Fibroblast of skin of back (primary cell): ENCODE measurements around the gene RAD51B.

Source experiments
- DNase-seq: peaks from one replicate; pipeline ENCODE4 v3.0.0-alpha.2; 2013

Gene RAD51B

GRCh38 chr14:68541178-68541896 lies 721.8 kb downstream of the RAD51B start:
- DNase-seq: no peak

DNA sequence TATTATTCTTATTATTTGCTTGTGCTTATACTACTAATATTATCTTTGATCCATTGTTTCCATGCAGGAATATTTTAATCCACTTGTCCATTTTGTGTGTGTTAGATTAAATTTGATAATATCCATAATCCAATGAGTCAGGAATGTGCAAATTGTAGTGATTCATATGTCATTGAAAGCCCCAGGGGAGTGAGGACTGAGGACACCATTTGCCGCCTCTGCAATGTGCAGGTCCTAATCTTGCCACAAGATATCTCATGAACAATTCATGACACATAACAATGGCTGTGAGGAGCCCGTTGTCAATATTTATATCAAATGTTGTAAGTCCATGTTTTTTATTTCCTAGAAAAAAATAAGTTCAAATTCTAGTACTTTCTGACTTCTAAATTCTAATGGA lies 722.8 kb downstream of the RAD51B start:
- DNase-seq: no peak

DNA sequence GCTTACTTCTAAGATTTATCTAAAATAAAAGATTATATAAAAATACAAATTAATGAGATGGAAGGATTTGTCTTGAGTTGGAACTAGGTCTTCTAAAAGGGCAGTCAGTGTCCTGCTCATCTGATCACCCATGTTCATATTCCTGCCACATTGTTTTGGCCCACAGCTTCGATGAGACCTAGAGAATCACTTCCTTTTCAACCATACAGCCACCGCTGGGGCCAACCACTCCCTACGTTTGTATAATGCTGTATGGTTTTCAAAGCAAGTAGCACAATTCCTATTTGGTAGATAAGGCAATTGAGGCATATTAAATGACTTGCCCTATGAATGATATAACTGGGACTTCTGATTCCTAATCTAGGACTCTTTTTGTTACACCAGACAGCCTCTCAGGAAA lies 723.9 kb downstream of the RAD51B start:
- DNase-seq: no peak

- DNase-seq: peak; percentile 85
Observed at GRCh38 chr14:68544081-68544892, 724.7 kb downstream of the RAD51B start.

DNA sequence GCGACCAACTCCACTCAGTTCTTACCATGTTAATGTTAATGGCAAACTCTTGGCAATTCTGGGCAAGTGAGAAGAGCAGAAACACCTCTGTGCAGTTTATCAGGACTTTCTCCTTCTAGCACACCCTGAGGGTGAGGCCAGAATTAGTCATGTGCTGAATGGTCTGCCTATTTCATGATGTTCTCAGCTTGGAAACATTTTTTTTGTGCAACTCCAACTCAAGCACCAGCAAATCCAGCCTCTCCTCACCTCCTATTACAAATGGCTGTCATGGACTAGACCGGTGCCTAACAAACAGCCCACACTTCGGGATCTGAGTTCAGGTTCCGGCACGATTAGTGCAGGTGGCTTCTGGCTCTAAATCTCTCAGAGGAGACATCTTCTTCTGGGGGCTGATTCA lies 727.3 kb downstream of the RAD51B start:
- DNase-seq: peak; percentile 72

GRCh38 chr14:68547305-68548193 lies 728.0 kb downstream of the RAD51B start:
- peak; percentile 93 for DNase-seq

GRCh38 chr14:68548194-68549076 lies 728.9 kb downstream of the RAD51B start:
- peak; percentile 91 for DNase-seq

DNA sequence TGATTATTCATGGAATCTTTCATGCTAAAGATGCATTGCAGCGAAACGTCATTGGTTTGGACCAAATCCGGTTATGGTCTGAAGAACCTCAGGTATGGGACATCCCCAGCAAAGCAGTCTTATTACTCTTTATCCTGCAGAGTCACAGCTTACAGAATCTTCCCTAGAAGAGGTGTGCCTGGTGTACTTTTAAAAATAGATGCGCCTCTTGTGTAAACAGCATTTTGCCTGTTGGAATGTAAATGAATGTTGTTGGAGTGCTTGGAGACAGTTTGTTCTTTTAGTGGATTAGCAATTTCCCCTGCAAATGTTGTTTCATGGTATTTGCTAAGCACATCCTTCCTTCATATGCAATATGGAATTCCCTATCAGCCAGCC lies 730.7 kb downstream of the RAD51B start:
- no peak for DNase-seq

DNA sequence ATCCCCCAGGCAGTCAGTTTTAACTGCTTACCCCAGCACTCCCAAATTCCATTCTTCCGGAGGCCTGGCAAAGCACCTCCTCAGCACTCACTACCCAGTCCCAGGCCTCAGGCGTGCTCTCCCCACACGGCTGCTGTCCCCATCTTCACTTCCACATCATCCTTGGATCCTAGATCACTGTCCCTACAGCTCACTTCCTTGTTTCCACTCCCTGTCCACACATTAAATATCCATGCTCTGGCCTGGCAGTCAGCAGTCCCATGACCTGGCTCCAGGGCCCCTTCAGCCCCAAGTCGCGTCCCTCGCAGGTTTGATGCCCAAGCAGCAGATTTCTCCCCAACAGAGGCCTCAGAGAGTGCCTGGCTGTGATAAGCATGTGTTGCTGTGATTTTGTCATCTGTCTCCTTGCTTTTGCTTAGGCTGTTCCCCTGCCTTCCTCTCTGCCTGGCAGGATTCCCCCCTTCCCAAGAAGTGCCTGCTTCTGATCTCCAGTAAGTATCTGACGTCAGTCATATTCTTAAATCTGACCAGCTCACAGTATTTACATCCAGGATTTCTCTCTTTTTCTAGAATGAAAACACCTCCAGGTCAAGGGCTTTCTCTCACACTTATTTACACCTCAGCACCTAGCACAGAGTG lies 731.6 kb downstream of the RAD51B start:
- no peak for DNase-seq

GRCh38 chr14:68552075-68552474 lies 732.5 kb downstream of the RAD51B start:
- DNase-seq: no peak

DNA sequence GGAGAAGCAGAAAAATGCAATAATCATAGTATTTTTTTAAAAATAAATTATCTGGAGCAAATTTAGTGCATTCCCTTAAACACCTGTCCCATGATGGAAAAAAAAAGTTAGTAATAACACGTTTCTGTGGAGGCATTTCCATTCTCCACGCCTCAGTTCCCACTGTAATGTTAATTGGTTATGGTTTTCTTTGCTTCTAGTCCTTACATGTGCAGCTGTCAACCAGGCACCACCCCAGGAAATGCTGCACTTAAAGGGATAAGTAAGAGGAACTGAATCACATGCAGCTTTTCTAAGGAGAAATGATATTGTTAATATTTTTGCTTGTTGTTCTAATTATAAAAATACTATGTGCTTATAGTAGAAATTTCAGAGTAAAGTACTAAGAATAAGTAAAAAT lies 733.0 kb downstream of the RAD51B start:
- no peak for DNase-seq

DNA sequence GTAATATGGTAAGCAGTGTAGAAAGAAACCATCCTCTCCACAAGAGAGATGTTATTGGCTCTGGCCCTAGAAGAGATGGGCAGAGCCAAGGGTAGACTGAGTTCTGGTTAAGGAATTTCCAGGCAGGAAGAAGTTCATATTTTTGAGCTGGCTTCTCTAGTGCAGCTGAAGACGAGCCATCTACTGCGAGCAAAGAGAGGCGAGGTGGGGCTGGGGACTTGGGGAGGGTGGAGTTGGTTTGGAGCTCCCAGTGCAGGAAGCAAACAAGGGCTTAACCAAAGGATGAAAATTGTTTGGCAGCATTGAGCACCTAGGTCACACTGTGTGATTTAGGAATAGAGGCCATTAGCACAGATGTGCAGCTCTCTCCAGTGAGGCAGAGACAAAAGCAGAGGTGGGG lies 733.7 kb downstream of the RAD51B start:
- DNase-seq: no peak

- DNase-seq: no peak
Observed at GRCh38 chr14:68554231-68554630, 734.7 kb downstream of the RAD51B start.

- DNase-seq: no peak
Observed at GRCh38 chr14:68556253-68556652, 736.7 kb downstream of the RAD51B start.

- DNase-seq: no peak
Observed at GRCh38 chr14:68557648-68558047, 738.1 kb downstream of the RAD51B start.

DNA sequence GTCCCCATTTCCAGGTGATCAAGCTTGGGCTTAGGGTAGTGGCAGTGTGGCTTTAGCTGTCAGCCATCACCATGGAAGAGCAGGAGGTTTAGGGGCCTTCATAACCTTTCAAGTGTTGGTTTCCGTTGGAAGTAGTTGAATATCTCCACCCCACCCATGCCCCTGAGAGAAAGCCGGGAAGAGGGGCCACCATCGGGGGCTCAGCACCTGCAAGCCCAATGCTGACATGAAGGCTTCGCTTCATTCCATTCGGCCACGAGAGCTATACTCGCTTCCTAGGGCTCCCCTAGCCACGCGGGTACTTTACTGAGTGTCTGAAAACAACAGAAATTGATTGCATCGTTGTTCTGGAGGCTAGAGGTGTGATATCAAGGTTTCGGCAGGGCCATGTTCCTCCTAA lies 738.5 kb downstream of the RAD51B start:
- no peak for DNase-seq

- DNase-seq: no peak
Observed at GRCh38 chr14:68559949-68560348, 740.4 kb downstream of the RAD51B start.

GRCh38 chr14:68561531-68562007 lies 742.0 kb downstream of the RAD51B start:
- DNase-seq: no peak

- no peak for DNase-seq
Observed at GRCh38 chr14:68562911-68563250, 743.3 kb downstream of the RAD51B start.

DNA sequence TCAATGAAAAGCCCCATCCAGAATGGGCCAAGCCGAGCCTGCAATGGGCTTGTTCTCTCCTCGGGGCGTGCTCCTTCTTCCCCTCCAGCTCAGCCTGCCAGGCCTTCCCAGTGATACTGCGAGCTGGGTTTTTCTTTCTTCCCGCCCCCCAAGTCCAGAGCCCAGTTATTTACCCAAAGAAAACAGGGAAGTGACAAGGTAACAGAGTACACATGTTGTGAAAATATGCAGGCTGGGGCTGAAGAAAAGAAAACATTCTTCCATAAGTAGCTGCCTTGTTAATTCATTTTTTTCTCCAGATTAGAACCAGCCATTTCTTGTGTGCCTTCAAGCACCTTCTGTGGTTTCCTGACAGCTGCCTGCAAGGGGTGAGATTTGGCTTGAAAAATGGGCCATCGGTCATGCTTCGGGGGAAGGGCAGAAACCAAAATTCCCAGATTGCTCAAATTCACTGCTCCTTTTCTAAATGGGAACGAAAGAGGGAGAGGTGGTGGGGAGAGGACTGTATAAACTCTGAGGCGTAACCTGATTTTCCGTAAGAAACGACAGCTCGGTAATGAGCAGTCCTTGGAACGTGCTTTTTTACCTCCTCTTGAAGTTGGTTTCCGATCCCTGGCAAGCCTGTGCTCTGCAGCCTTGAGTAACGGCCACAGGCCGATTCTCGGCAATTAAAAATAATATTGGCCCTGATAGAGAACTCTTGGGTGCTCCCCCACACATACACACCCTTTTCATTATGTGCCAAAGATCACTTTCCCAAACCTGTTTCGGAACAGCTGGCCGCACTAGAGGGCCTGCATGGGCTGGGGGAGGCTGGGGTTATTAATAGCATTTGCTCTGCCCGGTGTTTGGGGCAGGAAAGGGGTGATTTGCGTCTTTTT lies 743.9 kb downstream of the RAD51B start:
- DNase-seq: peak; percentile 39
